Keratinocyte (primary cell): ENCODE data around the gene FAM120A. TPM values are rescaled to one million over a fixed set of nuclear protein-coding genes. Genes with fewer than 3 reads are reported as not detected.

Experiments
- DNase-seq: peaks from one replicate; pipeline ENCODE4 v3.0.0-alpha.2; 2011; ENCODE audit warnings: low read depth, missing footprints, low spot score
- FAIRE-seq: peaks from 2 replicates; lab custom pipeline; 2011; peaks lifted over from hg19 to GRCh38; lab: Jason Lieb, UNC
- H2AFZ ChIP-seq: 2 replicates; pipeline ENCODE4 v1.6.0; 2012; ENCODE audit warnings: low read length, control low read depth, inconsistent platforms; ENCODE audit not compliant: control insufficient read depth
- H3K27ac ChIP-seq: 2 replicates; pipeline ENCODE4 v1.5.1; 2011; ENCODE audit warnings: low read length; ENCODE audit not compliant: control insufficient read depth, insufficient read depth
- H3K27me3 ChIP-seq: 3 replicates; pipeline ENCODE4 v1.6.0; 2011; ENCODE audit warnings: low read length; ENCODE audit not compliant: control insufficient read depth, insufficient read depth; ENCODE audit errors: extremely low read depth
- H3K36me3 ChIP-seq, 2 experiments: 2 replicates in 1 of 2; 3 replicates in 1 of 2; pipeline ENCODE4 v1.5.1; 2011; ENCODE audit warnings: low read length in 2 of 2, mild to moderate bottlenecking in 1 of 2; ENCODE audit not compliant: control insufficient read depth in 2 of 2, insufficient read depth in 2 of 2; ENCODE audit errors: extremely low read depth in 1 of 2
- H3K4me1 ChIP-seq: 3 replicates; pipeline ENCODE4 v1.5.1; 2011; ENCODE audit warnings: low read length; ENCODE audit not compliant: control insufficient read depth, insufficient read depth; ENCODE audit errors: extremely low read depth
- H3K4me2 ChIP-seq: 3 replicates; pipeline ENCODE4 v1.6.0; 2011; ENCODE audit warnings: low read depth, low read length; ENCODE audit not compliant: control insufficient read depth, insufficient read depth; ENCODE audit errors: extremely low read depth
- H3K4me3 ChIP-seq, 3 experiments: fragments of 200-600 bp in 1 of 3; sonication (generic) in 1 of 3; 2 replicates in 2 of 3; 3 replicates in 1 of 3; pipeline ENCODE4 v1.5.1; 2011 to 2016; ENCODE audit warnings: low read length in 3 of 3, mild to moderate bottlenecking in 3 of 3, control low read depth in 2 of 3, inconsistent platforms in 1 of 3, low read depth in 1 of 3, mixed read lengths in 1 of 3, mixed run types in 1 of 3, moderate library complexity in 1 of 3; ENCODE audit not compliant: control insufficient read depth in 2 of 3, insufficient read depth in 2 of 3; ENCODE audit errors: extremely low read depth in 1 of 3
- H3K79me2 ChIP-seq: 2 replicates; pipeline ENCODE4 v1.6.0; 2012; ENCODE audit warnings: low read length; ENCODE audit not compliant: control insufficient read depth, insufficient read depth
- H3K9ac ChIP-seq: 3 replicates; pipeline ENCODE4 v1.6.0; 2011; ENCODE audit warnings: low read length; ENCODE audit not compliant: control insufficient read depth, insufficient read depth; ENCODE audit errors: extremely low read depth
- H3K9me1 ChIP-seq: 3 replicates; pipeline ENCODE4 v1.6.0; 2011; ENCODE audit warnings: low read length; ENCODE audit not compliant: control insufficient read depth, insufficient read depth; ENCODE audit errors: extremely low read depth
- H3K9me3 ChIP-seq: 2 replicates; pipeline ENCODE4 v1.5.1; 2012; ENCODE audit warnings: low read depth, low read length; ENCODE audit not compliant: control insufficient read depth
- H4K20me1 ChIP-seq: 3 replicates; pipeline ENCODE4 v1.6.0; 2011; ENCODE audit warnings: low read length; ENCODE audit not compliant: control insufficient read depth, insufficient read depth; ENCODE audit errors: extremely low read depth
- CTCF ChIP-seq, 3 experiments: IDR thresholded peaks in 1 of 3; conservative IDR thresholded peaks in 1 of 3; optimal IDR thresholded peaks in 1 of 3; 2 replicates in 2 of 3; 3 replicates in 1 of 3; pipeline versions ENCODE3 to v1.5.1; 2011; ENCODE audit warnings: low read length in 3 of 3, mild to moderate bottlenecking in 3 of 3, moderate library complexity in 2 of 3, control low read depth in 1 of 3, inconsistent platforms in 1 of 3; ENCODE audit not compliant: insufficient read depth in 2 of 3; ENCODE audit errors: extremely low read depth in 1 of 3
- EZH2 ChIP-seq: IDR thresholded peaks from one replicate; pipeline ENCODE4 v1.6.1; 2012; ENCODE audit warnings: inconsistent platforms, mild to moderate bottlenecking, low read length, moderate library complexity
- dilution Hi-C: fragments of 300-500 bp; cut with MboI; formaldehyde crosslinking; loops from one replicate; pipeline ENCODE4 v1.7.0; 2020; ENCODE audit warnings: low sequenced_read_pairs; ENCODE audit not compliant: extremely low pct_ligation_motif_present
- polyA plus RNA-seq, 5 experiments: library from polyadenylated mRNA; depleted of rRNA in 3 of 5; stranded (reverse) in 3 of 5; stranded (forward) in 1 of 5; unstranded in 1 of 5; fragments of >200 nt; gene quantifications; 1 replicate in 1 of 5; 2 replicates in 3 of 5; 3 replicates in 1 of 5; pipeline versions ENCODE4 v1.2.1 to v1.2.3, GENCODE V29; 2011 to 2012; ENCODE audit warnings: missing spikeins in 2 of 5, low read depth in 1 of 5, low replicate concordance in 1 of 5

FAM120A gene
- polyA plus RNA-seq, 1 donor (not counting 4 experiments of a cell fraction or from before 2014, with no cell fraction given), result 79.2 TPM

GRCh38 chr9:93587284-93587650, 135.8 kb downstream of the FAM120A start:
- FAIRE-seq (no peak), DNase-seq (no peak)
- Histone ChIP-seq H2AFZ (no peak overlapping the region), H3K4me1 (no peaks in the 10 kb centered on the region), H3K9ac (no peak overlapping the region), H3K4me2 (no peak overlapping the region), H4K20me1 (peaks cover 2% of the 10 kb centered on the region), H3K79me2 (peaks cover 52% of the 10 kb centered on the region), H3K4me3 (no peak overlapping the region), H3K27ac (no peak overlapping the region), H3K9me1 (no peaks in the 10 kb centered on the region), H3K9me3 (no peaks in the 10 kb centered on the region), H3K36me3 (no peaks in the 10 kb centered on the region), H3K27me3 (no peaks in the 10 kb centered on the region)
- no peak for TF ChIP-seq EZH2
- no peak for TF ChIP-seq CTCF (optimal IDR thresholded peaks at IDR 0.05 in 1 of 3, IDR thresholded peaks at IDR 0.05 in 1 of 3, conservative IDR thresholded peaks at IDR 0.05 in 1 of 3; ENCODE audit: extremely low read depth in 1 of 3, insufficient read depth in 2 of 3, low read length in 3 of 3)
- dilution Hi-C loops, result no loop called here

GRCh38 chr9:93587651-93588347, 136.3 kb downstream of the FAM120A start:
- H3K9ac ChIP-seq, result no peak overlapping the region
- H3K27ac ChIP-seq, result no peak overlapping the region
- no peaks in the 10 kb centered on the region for H3K4me1 ChIP-seq
- no peak for FAIRE-seq
- H3K9me1 ChIP-seq, result no peaks in the 10 kb centered on the region
- H4K20me1 ChIP-seq, result peaks cover 2% of the 10 kb centered on the region
- H3K9me3 ChIP-seq, result no peaks in the 10 kb centered on the region
- H3K27me3 ChIP-seq, result no peaks in the 10 kb centered on the region
- DNase-seq, result no peak
- H2AFZ ChIP-seq, result no peak overlapping the region
- dilution Hi-C loops, result no loop called here
- H3K4me3 ChIP-seq, result no peak overlapping the region
- H3K4me2 ChIP-seq, result no peak overlapping the region
- H3K79me2 ChIP-seq, result peaks cover 56% of the 10 kb centered on the region
- no peaks in the 10 kb centered on the region for H3K36me3 ChIP-seq
- TF ChIP-seq EZH2 (no peak), CTCF (optimal IDR thresholded peaks at IDR 0.05 in 1 of 3, IDR thresholded peaks at IDR 0.05 in 1 of 3, conservative IDR thresholded peaks at IDR 0.05 in 1 of 3; ENCODE audit: extremely low read depth in 1 of 3, insufficient read depth in 2 of 3, low read length in 3 of 3) (no peak)
